Stimulated activated CD4-positive, alpha-beta T cell treated with anti-CD3 and anti-CD28 coated beads, Interleukin-12 subunit alpha, Interleukin-12 subunit beta, amount 100 ng/mL, for 24 hours (primary cell): ENCODE data around the gene ADAM22.

Experiments
- DNase-seq, 2 experiments: peaks; one replicate each; pipeline ENCODE4 v3.0.0-alpha.2; 2020; ENCODE audit warnings: low read depth in 2 of 2

Gene ADAM22

GRCh38 chr7:88041583-88041982 is 107.5 kb downstream of the ADAM22 start:
- no peak for DNase-seq

GRCh38 chr7:88042157-88042556 is 108.1 kb downstream of the ADAM22 start:
- DNase-seq, result no peak

GRCh38 chr7:88042803-88043202 is 108.8 kb downstream of the ADAM22 start:
- no peak for DNase-seq

GRCh38 chr7:88044069-88044468 is 110.0 kb downstream of the ADAM22 start:
- no peak for DNase-seq

- no peak for DNase-seq
Observed at GRCh38 chr7:88046839-88047573, 113.0 kb downstream of the ADAM22 start.

GRCh38 chr7:88057655-88058054 is 123.6 kb downstream of the ADAM22 start:
- no peak for DNase-seq

GRCh38 chr7:88062238-88062637 is 128.2 kb downstream of the ADAM22 start:
- no peak for DNase-seq

GRCh38 chr7:88069093-88069492 is 135.0 kb downstream of the ADAM22 start:
- no peak for DNase-seq

GRCh38 chr7:88071994-88072714 is 138.1 kb downstream of the ADAM22 start:
- no peak for DNase-seq

GRCh38 chr7:88072715-88073055 is 138.6 kb downstream of the ADAM22 start:
- no peak for DNase-seq

GRCh38 chr7:88073626-88074025 is 139.6 kb downstream of the ADAM22 start:
- no peak for DNase-seq

- no peak for DNase-seq
Observed at GRCh38 chr7:88075216-88075615, 141.2 kb downstream of the ADAM22 start.

- DNase-seq, result no peak
Observed at GRCh38 chr7:88083883-88084282, 149.8 kb downstream of the ADAM22 start.

GRCh38 chr7:88089561-88089960 is 155.5 kb downstream of the ADAM22 start:
- no peak for DNase-seq

GRCh38 chr7:88090240-88090639 is 156.2 kb downstream of the ADAM22 start:
- no peak for DNase-seq

- DNase-seq, result no peak
Observed at GRCh38 chr7:88090671-88091070, 156.6 kb downstream of the ADAM22 start.

GRCh38 chr7:88091988-88092675 is 158.1 kb downstream of the ADAM22 start:
- no peak for DNase-seq

GRCh38 chr7:88092676-88092999 is 158.6 kb downstream of the ADAM22 start:
- no peak for DNase-seq

GRCh38 chr7:88101769-88102168 is 167.7 kb downstream of the ADAM22 start:
- no peak for DNase-seq

- no peak for DNase-seq
Observed at GRCh38 chr7:88102675-88103074, 168.6 kb downstream of the ADAM22 start.

- DNase-seq, result no peak
Observed at GRCh38 chr7:88104732-88105131, 170.7 kb downstream of the ADAM22 start.

- no peak for DNase-seq
Observed at GRCh38 chr7:88105231-88105630, 171.2 kb downstream of the ADAM22 start.

- DNase-seq, result no peak
Observed at GRCh38 chr7:88106434-88106833, 172.4 kb downstream of the ADAM22 start.
